Memory B cell (primary cell): ENCODE measurements around the gene NRXN3.
"Not testable (repeated sequence)": the region's sequence is repeated elsewhere in the genome, so short reads cannot be mapped to it uniquely, and the experiment has no call there.

Experiments
- ATAC-seq: fragments of 150-1000 bp; cut with Tn5 transposase; 2 replicates; pipeline ENCODE4 v1.10.0; 2021; ENCODE audit warnings: low read depth, mild to moderate bottlenecking, moderate library complexity
- DNase-seq, 2 donors: peaks; one replicate each; pipeline ENCODE4 v3.0.0; 2022; ENCODE audit warnings: low spot score in 2 of 2
- H3K27ac Mint-ChIP-seq: one replicate; pipeline ENCODE4 v1.8.0; 2022; ENCODE audit warnings: mild to moderate bottlenecking, moderate library complexity, mixed read lengths
- H3K27me3 Mint-ChIP-seq: one replicate; pipeline ENCODE4 v1.8.0; 2022; ENCODE audit warnings: mixed read lengths
- H3K36me3 Mint-ChIP-seq: one replicate; pipeline ENCODE4 v1.8.0; 2022; ENCODE audit warnings: mild to moderate bottlenecking, mixed read lengths
- H3K4me1 Mint-ChIP-seq: one replicate; pipeline ENCODE4 v1.8.0; 2022; ENCODE audit warnings: mixed read lengths
- H3K4me3 Mint-ChIP-seq: one replicate; pipeline ENCODE4 v1.8.0; 2022; ENCODE audit warnings: mild to moderate bottlenecking, moderate library complexity, mixed read lengths
- H3K9me3 Mint-ChIP-seq: one replicate; pipeline ENCODE4 v1.8.0; 2022; ENCODE audit warnings: mixed read lengths

NRXN3 gene

GRCh38 chr14:78445275-78445674 is 275.1 kb downstream of the NRXN3 start:
- DNase-seq (no peak), ATAC-seq (no peak)
- Mint-ChIP-seq H3K4me3 (no peak overlapping the region), H3K27me3 (peaks cover 2% of the 10 kb centered on the region), H3K4me1 (no peaks in the 10 kb centered on the region), H3K27ac (no peak overlapping the region), H3K9me3 (no peaks in the 10 kb centered on the region), H3K36me3 (no peaks in the 10 kb centered on the region)

GRCh38 chr14:78446807-78447206 is 276.6 kb downstream of the NRXN3 start:
- DNase-seq (no peak), ATAC-seq (no peak)
- H3K27me3 Mint-ChIP-seq: no peaks in the 10 kb centered on the region
- no peaks in the 10 kb centered on the region for H3K36me3 Mint-ChIP-seq
- H3K27ac Mint-ChIP-seq: no peak overlapping the region
- no peak overlapping the region for H3K4me3 Mint-ChIP-seq
- no peaks in the 10 kb centered on the region for H3K4me1 Mint-ChIP-seq
- H3K9me3 Mint-ChIP-seq: no peaks in the 10 kb centered on the region

GRCh38 chr14:78448164-78449094 is 278.3 kb downstream of the NRXN3 start:
- H3K36me3 Mint-ChIP-seq: no peaks in the 10 kb centered on the region
- H3K4me3 Mint-ChIP-seq: no peak overlapping the region
- H3K27ac Mint-ChIP-seq: no peak overlapping the region
- ATAC-seq: no peak
- H3K27me3 Mint-ChIP-seq: no peaks in the 10 kb centered on the region
- no peaks in the 10 kb centered on the region for H3K9me3 Mint-ChIP-seq
- H3K4me1 Mint-ChIP-seq: no peaks in the 10 kb centered on the region
- peak in 1 of 2 donors; percentile 11 for DNase-seq

GRCh38 chr14:78450669-78451318 is 280.6 kb downstream of the NRXN3 start:
- H3K9me3 Mint-ChIP-seq: peaks cover 2% of the 10 kb centered on the region
- no peak overlapping the region for H3K27ac Mint-ChIP-seq
- H3K36me3 Mint-ChIP-seq: no peaks in the 10 kb centered on the region
- DNase-seq (no peak), ATAC-seq (no peak)
- no peaks in the 10 kb centered on the region for H3K4me1 Mint-ChIP-seq
- H3K27me3 Mint-ChIP-seq: no peaks in the 10 kb centered on the region
- H3K4me3 Mint-ChIP-seq: no peak overlapping the region

GRCh38 chr14:78451319-78451695 is 281.1 kb downstream of the NRXN3 start:
- Mint-ChIP-seq H3K27me3 (no peaks in the 10 kb centered on the region), H3K27ac (no peak overlapping the region), H3K36me3 (no peaks in the 10 kb centered on the region), H3K4me3 (no peak overlapping the region), H3K9me3 (peaks cover 2% of the 10 kb centered on the region), H3K4me1 (peaks cover under 1% of the 10 kb centered on the region)
- ATAC-seq (no peak), DNase-seq (no peak)

GRCh38 chr14:78455896-78456435 is 285.8 kb downstream of the NRXN3 start:
- Mint-ChIP-seq H3K27ac (no peak overlapping the region), H3K9me3 (peaks cover 2% of the 10 kb centered on the region), H3K36me3 (no peaks in the 10 kb centered on the region), H3K4me3 (no peak overlapping the region), H3K4me1 (peaks cover 3% of the 10 kb centered on the region), H3K27me3 (no peaks in the 10 kb centered on the region)
- no peak for ATAC-seq
- DNase-seq: no peak

GRCh38 chr14:78469947-78470346 is 299.8 kb downstream of the NRXN3 start:
- no peak for ATAC-seq
- Mint-ChIP-seq H3K4me3 (no peak overlapping the region), H3K27me3 (peaks cover 4% of the 10 kb centered on the region)

GRCh38 chr14:78479127-78479780 is 309.1 kb downstream of the NRXN3 start:
- no peak overlapping the region for H3K4me3 Mint-ChIP-seq
- no peaks in the 10 kb centered on the region for H3K27me3 Mint-ChIP-seq
- H3K9me3 Mint-ChIP-seq: no peaks in the 10 kb centered on the region
- H3K27ac Mint-ChIP-seq: no peak overlapping the region
- no peaks in the 10 kb centered on the region for H3K4me1 Mint-ChIP-seq
- no peak for ATAC-seq
- H3K36me3 Mint-ChIP-seq: no peaks in the 10 kb centered on the region
- no peak for DNase-seq

More at GRCh38 chr14:78469947-78470346, 299.8 kb downstream of the NRXN3 start:
- Mint-ChIP-seq H3K36me3 (no peaks in the 10 kb centered on the region), H3K9me3 (peaks cover 5% of the 10 kb centered on the region), H3K27ac (no peak overlapping the region), H3K4me1 (no peaks in the 10 kb centered on the region)
- no peak for DNase-seq

- no peaks in the 10 kb centered on the region for H3K4me1 Mint-ChIP-seq
- no peaks in the 10 kb centered on the region for H3K9me3 Mint-ChIP-seq
- no peak for ATAC-seq
- no peaks in the 10 kb centered on the region for H3K36me3 Mint-ChIP-seq
- no peak overlapping the region for H3K4me3 Mint-ChIP-seq
- H3K27ac Mint-ChIP-seq: no peak overlapping the region
- peaks cover 5% of the 10 kb centered on the region for H3K27me3 Mint-ChIP-seq
- no peak for DNase-seq
These were observed 313.9 kb downstream of the NRXN3 start for GRCh38 chr14:78484028-78484427.

GRCh38 chr14:78486081-78486480 is 315.9 kb downstream of the NRXN3 start:
- H3K4me3 Mint-ChIP-seq: no peak overlapping the region
- no peak for DNase-seq
- no peak overlapping the region for H3K27ac Mint-ChIP-seq
- no peaks in the 10 kb centered on the region for H3K36me3 Mint-ChIP-seq
- peaks cover 5% of the 10 kb centered on the region for H3K27me3 Mint-ChIP-seq
- no peaks in the 10 kb centered on the region for H3K9me3 Mint-ChIP-seq
- no peak for ATAC-seq
- no peaks in the 10 kb centered on the region for H3K4me1 Mint-ChIP-seq

GRCh38 chr14:78486621-78487020 is 316.4 kb downstream of the NRXN3 start:
- DNase-seq (no peak), ATAC-seq (no peak)
- Mint-ChIP-seq H3K4me3 (no peak overlapping the region), H3K4me1 (no peaks in the 10 kb centered on the region), H3K27me3 (peaks cover 5% of the 10 kb centered on the region), H3K36me3 (no peaks in the 10 kb centered on the region), H3K9me3 (no peaks in the 10 kb centered on the region), H3K27ac (no peak overlapping the region)

GRCh38 chr14:78487573-78487972 is 317.4 kb downstream of the NRXN3 start:
- H3K27ac Mint-ChIP-seq, H3K9me3 Mint-ChIP-seq, DNase-seq, ATAC-seq, H3K4me1 Mint-ChIP-seq, H3K27me3 Mint-ChIP-seq, H3K4me3 Mint-ChIP-seq, H3K36me3 Mint-ChIP-seq: not testable (repeated sequence)

- Mint-ChIP-seq H3K27me3 (peaks cover 5% of the 10 kb centered on the region), H3K4me3 (no peak overlapping the region), H3K4me1 (no peaks in the 10 kb centered on the region), H3K36me3 (no peaks in the 10 kb centered on the region), H3K27ac (no peak overlapping the region), H3K9me3 (no peaks in the 10 kb centered on the region)
- DNase-seq (no peak), ATAC-seq (no peak)
These were observed 318.8 kb downstream of the NRXN3 start for GRCh38 chr14:78488938-78489337.

GRCh38 chr14:78491048-78491447 is 320.9 kb downstream of the NRXN3 start:
- Mint-ChIP-seq H3K9me3 (no peaks in the 10 kb centered on the region), H3K4me1 (no peaks in the 10 kb centered on the region), H3K27ac (no peak overlapping the region), H3K4me3 (no peak overlapping the region), H3K27me3 (peaks cover 5% of the 10 kb centered on the region), H3K36me3 (no peaks in the 10 kb centered on the region)
- no peak for ATAC-seq
- no peak for DNase-seq
